HG03039 (cell line): ENCODE measurements around the gene ENOSF1.

Experiments used
- ATAC-seq: cut with Tn5 transposase; IDR thresholded peaks from one replicate; pipeline ENCODE4 v1.9.1; 2021; ENCODE audit warnings: mild to moderate bottlenecking, moderate library complexity; ENCODE audit not compliant: unreplicated experiment

The ENOSF1 gene

GRCh38 chr18:676069-676468 lies 36.4 kb downstream of the ENOSF1 start:
- ATAC-seq, result no peak

GRCh38 chr18:675307-675706 lies 37.1 kb downstream of the ENOSF1 start:
- ATAC-seq, result no peak

- ATAC-seq, result no peak
Observed at GRCh38 chr18:673769-674168, 38.7 kb downstream of the ENOSF1 start.

- no peak for ATAC-seq
Observed at GRCh38 chr18:673317-673716, 39.1 kb downstream of the ENOSF1 start.

- ATAC-seq, result no peak
Observed at GRCh38 chr18:671405-671804, 41.0 kb downstream of the ENOSF1 start.

- ATAC-seq, result no peak
Observed at GRCh38 chr18:670522-670921, 41.9 kb downstream of the ENOSF1 start.

- no peak for ATAC-seq
Observed at GRCh38 chr18:669077-669476, 43.4 kb downstream of the ENOSF1 start.

GRCh38 chr18:668260-668659 lies 44.2 kb downstream of the ENOSF1 start:
- no peak for ATAC-seq

- no peak for ATAC-seq
Observed at GRCh38 chr18:666628-667027, 45.8 kb downstream of the ENOSF1 start.

- no peak for ATAC-seq
Observed at GRCh38 chr18:666177-666576, 46.3 kb downstream of the ENOSF1 start.

- ATAC-seq, result no peak
Observed at GRCh38 chr18:662197-662596, 50.2 kb downstream of the ENOSF1 start.

GRCh38 chr18:659597-659996 lies 52.8 kb downstream of the ENOSF1 start:
- ATAC-seq, result no peak

GRCh38 chr18:658947-659533 lies 53.4 kb downstream of the ENOSF1 start:
- ATAC-seq, result no peak

- ATAC-seq, result peak; percentile 51
Observed at GRCh38 chr18:658001-658946, 54.2 kb downstream of the ENOSF1 start.

GRCh38 chr18:657311-658000 lies 55.0 kb downstream of the ENOSF1 start, which contains the start of gene TYMS:
Gene TYMS (plus strand): TSS chr18:657653. CDS start chr18:657743, 90 bp downstream.
- peak; percentile 42 for ATAC-seq

- no peak for ATAC-seq
Observed at GRCh38 chr18:655445-655844, 57.0 kb downstream of the ENOSF1 start.

- no peak for ATAC-seq
Observed at GRCh38 chr18:654601-655000, 57.8 kb downstream of the ENOSF1 start.

GRCh38 chr18:653512-653911 lies 58.9 kb downstream of the ENOSF1 start:
- ATAC-seq, result no peak

- ATAC-seq, result no peak
Observed at GRCh38 chr18:652131-652530, 60.3 kb downstream of the ENOSF1 start.

GRCh38 chr18:650428-650858 lies 62.0 kb downstream of the ENOSF1 start:
- ATAC-seq, result peak; percentile 96

- ATAC-seq, result no peak
Observed at GRCh38 chr18:649341-649740, 63.1 kb downstream of the ENOSF1 start.

GRCh38 chr18:647304-647703 lies 65.1 kb downstream of the ENOSF1 start:
- no peak for ATAC-seq
